H9 (cell line): ENCODE results near the gene CCR2. TPM values are rescaled to one million over a fixed set of nuclear protein-coding genes. Genes with fewer than 3 reads are reported as not detected.

Experiments
- DNase-seq: peaks from one replicate; pipeline ENCODE4 v3.0.0-alpha.2; 2017
- H2AFZ ChIP-seq: one replicate; pipeline ENCODE4 v1.6.1; 2013; ENCODE audit warnings: mild to moderate bottlenecking, low read length, control low read depth, moderate library complexity
- H2AK5ac ChIP-seq: 2 replicates; pipeline ENCODE4 v1.6.1; 2013; ENCODE audit warnings: low read length, control low read depth, mixed read lengths; ENCODE audit not compliant: insufficient read length
- H2BK120ac ChIP-seq: one replicate; pipeline ENCODE4 v1.6.1; 2013; ENCODE audit warnings: low read depth, mild to moderate bottlenecking, low read length, control low read depth, inconsistent platforms; ENCODE audit not compliant: poor library complexity, severe bottlenecking
- H2BK12ac ChIP-seq: 2 replicates; pipeline ENCODE4 v1.6.1; 2013; ENCODE audit warnings: low read length, control low read depth, mixed read lengths, low read depth; ENCODE audit not compliant: insufficient read length
- H2BK15ac ChIP-seq: 2 replicates; pipeline ENCODE4 v1.6.1; 2013; ENCODE audit warnings: low read depth, low read length, control low read depth
- H2BK20ac ChIP-seq: one replicate; pipeline ENCODE4 v1.6.1; 2013; ENCODE audit warnings: low read depth, mild to moderate bottlenecking, low read length, control low read depth, inconsistent platforms; ENCODE audit not compliant: poor library complexity, severe bottlenecking
- H2BK5ac ChIP-seq: 2 replicates; pipeline ENCODE4 v1.6.1; 2013; ENCODE audit warnings: low read length, control low read depth, mixed read lengths; ENCODE audit not compliant: insufficient read length
- H3K14ac ChIP-seq: 2 replicates; pipeline ENCODE4 v1.6.1; 2013; ENCODE audit warnings: low read length, control low read depth; ENCODE audit not compliant: insufficient read depth
- H3K18ac ChIP-seq: 2 replicates; pipeline ENCODE4 v1.6.1; 2013; ENCODE audit warnings: low read depth, mild to moderate bottlenecking, mixed read lengths, low read length, control low read depth; ENCODE audit not compliant: insufficient read length
- H3K23ac ChIP-seq: 2 replicates; pipeline ENCODE4 v1.6.1; 2013; ENCODE audit warnings: low read length, control low read depth, mixed read lengths, low read depth; ENCODE audit not compliant: insufficient read length
- H3K23me2 ChIP-seq: 2 replicates; pipeline ENCODE4 v1.6.1; 2013; ENCODE audit warnings: low read depth, mild to moderate bottlenecking, mixed read lengths, low read length, control low read depth; ENCODE audit not compliant: insufficient read length, poor library complexity, severe bottlenecking
- H3K27ac ChIP-seq: 2 replicates; pipeline ENCODE4 v1.5.1; 2013; ENCODE audit warnings: low read length, control low read depth, mixed read lengths, low read depth; ENCODE audit not compliant: insufficient read length
- H3K27me3 ChIP-seq: 2 replicates; pipeline ENCODE4 v1.6.1; 2013; ENCODE audit warnings: low read length, control low read depth, inconsistent platforms; ENCODE audit not compliant: insufficient read depth
- H3K4ac ChIP-seq: 2 replicates; pipeline ENCODE4 v1.6.1; 2013; ENCODE audit warnings: low read depth, mild to moderate bottlenecking, control low read depth, inconsistent platforms, low read length, moderate library complexity
- H3K4me1 ChIP-seq: 2 replicates; pipeline ENCODE4 v1.6.1; 2013; ENCODE audit warnings: low read length, control low read depth, inconsistent platforms; ENCODE audit not compliant: insufficient read depth
- H3K4me2 ChIP-seq: 2 replicates; pipeline ENCODE4 v1.6.1; 2013; ENCODE audit warnings: low read length, control low read depth, mixed read lengths; ENCODE audit not compliant: insufficient read length, insufficient read depth
- H3K56ac ChIP-seq: 2 replicates; pipeline ENCODE4 v1.6.1; 2013; ENCODE audit warnings: low read depth, mild to moderate bottlenecking, mixed read lengths, low read length, control low read depth; ENCODE audit not compliant: insufficient read length
- H3K79me1 ChIP-seq: 2 replicates; pipeline ENCODE4 v1.6.1; 2013; ENCODE audit warnings: low read depth, mild to moderate bottlenecking, moderate library complexity, low read length, control low read depth, inconsistent platforms; ENCODE audit not compliant: insufficient read depth, poor library complexity, severe bottlenecking
- H3K79me2 ChIP-seq: 2 replicates; pipeline ENCODE4 v1.6.1; 2013; ENCODE audit warnings: low read length, control low read depth, inconsistent platforms; ENCODE audit not compliant: insufficient read depth
- H3K9ac ChIP-seq: 2 replicates; pipeline ENCODE4 v1.6.1; 2013; ENCODE audit warnings: low read length, control low read depth, mixed read lengths; ENCODE audit not compliant: insufficient read length; ENCODE audit errors: extremely low read depth
- H3K9me3 ChIP-seq: one replicate; pipeline ENCODE4 v1.6.1; 2013; ENCODE audit warnings: low read depth, low read length, inconsistent platforms; ENCODE audit not compliant: control insufficient read depth
- H3T11ph ChIP-seq: one replicate; pipeline ENCODE4 v1.6.1; 2013; ENCODE audit warnings: mild to moderate bottlenecking, low read length, control low read depth, inconsistent platforms
- H4K20me1 ChIP-seq: one replicate; pipeline ENCODE4 v1.6.1; 2013; ENCODE audit not compliant: control insufficient read depth, insufficient read length, insufficient read depth
- H4K5ac ChIP-seq: 2 replicates; pipeline ENCODE4 v1.6.1; 2013; ENCODE audit warnings: low read depth, mild to moderate bottlenecking, mixed read lengths, low read length, control low read depth; ENCODE audit not compliant: insufficient read length
- H4K8ac ChIP-seq: replicated peaks from 2 replicates; pipeline ENCODE4 v1.6.1; 2013; ENCODE audit warnings: low read length, control low read depth, mixed read lengths, low read depth; ENCODE audit not compliant: insufficient read length
- H4K91ac ChIP-seq: 2 replicates; pipeline ENCODE4 v1.6.1; 2013; ENCODE audit warnings: low read depth, mild to moderate bottlenecking, moderate library complexity, mixed read lengths, low read length, control low read depth; ENCODE audit not compliant: insufficient read length
- H3K27ac Mint-ChIP-seq, 3 experiments: 2 replicates in 2 of 3; 3 replicates in 1 of 3; pipeline ENCODE4 v1.8.0; 2020 to 2021; ENCODE audit warnings: mixed read lengths in 3 of 3, mild to moderate bottlenecking in 1 of 3, moderate library complexity in 1 of 3
- H3K27me3 Mint-ChIP-seq: 2 replicates; pipeline ENCODE4 v1.8.0; 2021; ENCODE audit warnings: low read depth, mild to moderate bottlenecking, moderate library complexity, mixed read lengths
- H3K36me3 Mint-ChIP-seq, 3 experiments: 2 replicates in 2 of 3; 3 replicates in 1 of 3; pipeline ENCODE4 v1.8.0; 2020 to 2021; ENCODE audit warnings: low read depth in 3 of 3, mixed read lengths in 3 of 3; ENCODE audit not compliant: insufficient read depth in 1 of 3
- H3K4me1 Mint-ChIP-seq, 2 experiments: 2 replicates each; pipeline ENCODE4 v1.8.0; 2020; ENCODE audit warnings: mixed read lengths in 2 of 2
- H3K4me3 Mint-ChIP-seq, 2 experiments: 2 replicates in 1 of 2; 3 replicates in 1 of 2; pipeline ENCODE4 v1.8.0; 2020 to 2021; ENCODE audit warnings: mild to moderate bottlenecking in 2 of 2, mixed read lengths in 2 of 2, moderate library complexity in 1 of 2
- H3K9me3 Mint-ChIP-seq, 2 experiments: 2 replicates in 1 of 2; 3 replicates in 1 of 2; pipeline ENCODE4 v1.8.0; 2020; ENCODE audit warnings: mild to moderate bottlenecking in 2 of 2, mixed read lengths in 2 of 2, moderate library complexity in 1 of 2
- CTCF ChIP-seq: fragments of 200-600 bp; sonication (generic); conservative IDR thresholded peaks from 3 replicates; pipeline ENCODE4 v1.8.0; 2021; ENCODE audit warnings: antibody characterized with exemption, mild to moderate bottlenecking
- WGBS: extraction: QIAGEN DNeasy Blood & Tissue Kit; methylation state at CpG from one replicate; pipeline ENCODE4 v1.1.7; 2013; ENCODE audit warnings: missing lambda C conversion rate, low lambda C conversion rate, mixed read lengths; ENCODE audit not compliant: insufficient read length; ENCODE audit errors: extremely low coverage; 5-methylcytosine and 5-hydroxymethylcytosine counted together
- total RNA-seq: library from RNA; stranded (reverse); gene quantifications from 2 replicates; pipeline ENCODE4 v1.2.1, GENCODE V29; 2021

Gene CCR2
- total RNA-seq, 1 experiment from 2014 or later, result not detected

GRCh38 chr3:46348823-46349482 lies 5.0 kb upstream of the CCR2 start:
- H3K36me3 Mint-ChIP-seq, result no peaks in the 10 kb centered on the region; a peak in 1 of 7 replicates

More at GRCh38 chr3:46348823-46349482, 5.0 kb upstream of the CCR2 start:
- Histone ChIP-seq H2AFZ (no peak overlapping the region), H3K4ac (no peak overlapping the region), H3K9ac (no peak overlapping the region), H3K14ac (no peak overlapping the region), H3K23me2 (no peaks in the 10 kb centered on the region), H2AK5ac (no peak overlapping the region), H3T11ph (no peak overlapping the region), H2BK120ac (no peak overlapping the region), H2BK12ac (no peak overlapping the region), H3K79me2 (no peaks in the 10 kb centered on the region), H3K56ac (no peak overlapping the region), H4K91ac (no peak overlapping the region), H4K5ac (no peak overlapping the region), H3K79me1 (no peaks in the 10 kb centered on the region), H4K20me1 (no peaks in the 10 kb centered on the region), H2BK20ac (no peak overlapping the region), H3K27ac (no peak overlapping the region), H3K27me3 (no peaks in the 10 kb centered on the region; the same call in 1 of the 2 replicates), H3K23ac (no peak overlapping the region), H4K8ac (no peak overlapping the region), H3K4me1 (0 out of 2 replicates have a peak, but pooled peaks cover 2% of the 10 kb centered on the region), H3K4me2 (no peak overlapping the region), H2BK15ac (no peak overlapping the region), H3K18ac (no peak overlapping the region), H2BK5ac (no peak overlapping the region), H3K9me3 (no peaks in the 10 kb centered on the region)
- Mint-ChIP-seq H3K27me3 (peaks cover under 1% of the 10 kb centered on the region), H3K4me3 (no peak overlapping the region), H3K9me3 (peaks cover 19 to 22% of the 10 kb centered on the region in 2 experiments), H3K4me1 (peaks cover 7 to 10% of the 10 kb centered on the region in 2 experiments), H3K27ac (no peak overlapping the region)
- TF ChIP-seq CTCF, result no peak
- no CpG with 5 or more reads among the region's 3 CpGs for WGBS
- no peak for DNase-seq
